Activated T-cell treated with anti-CD3 and anti-CD28 coated beads for 4 hours (primary cell): ENCODE measurements around the gene SMIM23.
"Not testable (repeated sequence)": the region's sequence is repeated elsewhere in the genome, so short reads cannot be mapped to it uniquely, and the experiment has no call there.

Source experiments
- DNase-seq: peaks from one replicate; pipeline ENCODE4 v3.0.0-alpha.2; 2020

The SMIM23 gene

DNA sequence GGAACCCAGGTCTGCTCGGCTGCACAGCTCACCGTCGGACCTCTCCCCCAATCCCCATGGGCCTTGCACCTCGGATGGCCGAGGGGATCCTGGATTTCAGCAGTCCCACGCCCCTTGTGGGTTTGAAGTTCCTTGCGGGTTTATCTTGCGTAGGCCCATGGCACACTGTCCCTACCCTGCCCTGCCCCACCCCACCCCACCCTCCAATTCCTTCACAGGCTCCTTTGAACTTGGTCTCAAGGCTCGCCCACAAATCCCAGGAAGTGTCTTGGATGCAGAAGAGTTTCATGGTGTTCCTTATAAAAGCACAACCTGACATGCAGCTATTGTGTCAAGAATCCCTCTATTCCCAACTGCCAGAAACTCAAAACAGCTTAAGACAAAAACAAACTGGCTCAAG, 11.2 kb upstream of the SMIM23 start:
- DNase-seq: no peak

DNA sequence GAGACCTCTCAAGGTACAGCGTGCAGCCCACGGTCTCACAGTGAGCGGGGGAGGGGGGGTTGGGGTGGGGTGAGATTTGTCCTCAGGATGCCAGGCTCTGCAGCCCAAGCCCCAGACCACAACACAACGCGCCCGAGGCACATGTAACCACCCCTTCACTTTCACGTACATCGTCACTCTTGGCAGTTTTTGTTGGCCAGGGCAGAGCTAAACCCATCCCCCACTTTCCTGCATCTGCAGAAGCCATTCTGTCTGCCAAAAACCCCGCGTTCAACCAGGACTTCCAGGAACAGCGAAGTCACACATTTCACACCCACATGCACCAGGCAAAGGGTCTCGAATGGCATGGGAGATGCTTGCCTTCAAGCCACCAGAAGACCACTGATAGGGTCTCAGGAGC, 9.4 kb upstream of the SMIM23 start:
- no peak for DNase-seq

DNA sequence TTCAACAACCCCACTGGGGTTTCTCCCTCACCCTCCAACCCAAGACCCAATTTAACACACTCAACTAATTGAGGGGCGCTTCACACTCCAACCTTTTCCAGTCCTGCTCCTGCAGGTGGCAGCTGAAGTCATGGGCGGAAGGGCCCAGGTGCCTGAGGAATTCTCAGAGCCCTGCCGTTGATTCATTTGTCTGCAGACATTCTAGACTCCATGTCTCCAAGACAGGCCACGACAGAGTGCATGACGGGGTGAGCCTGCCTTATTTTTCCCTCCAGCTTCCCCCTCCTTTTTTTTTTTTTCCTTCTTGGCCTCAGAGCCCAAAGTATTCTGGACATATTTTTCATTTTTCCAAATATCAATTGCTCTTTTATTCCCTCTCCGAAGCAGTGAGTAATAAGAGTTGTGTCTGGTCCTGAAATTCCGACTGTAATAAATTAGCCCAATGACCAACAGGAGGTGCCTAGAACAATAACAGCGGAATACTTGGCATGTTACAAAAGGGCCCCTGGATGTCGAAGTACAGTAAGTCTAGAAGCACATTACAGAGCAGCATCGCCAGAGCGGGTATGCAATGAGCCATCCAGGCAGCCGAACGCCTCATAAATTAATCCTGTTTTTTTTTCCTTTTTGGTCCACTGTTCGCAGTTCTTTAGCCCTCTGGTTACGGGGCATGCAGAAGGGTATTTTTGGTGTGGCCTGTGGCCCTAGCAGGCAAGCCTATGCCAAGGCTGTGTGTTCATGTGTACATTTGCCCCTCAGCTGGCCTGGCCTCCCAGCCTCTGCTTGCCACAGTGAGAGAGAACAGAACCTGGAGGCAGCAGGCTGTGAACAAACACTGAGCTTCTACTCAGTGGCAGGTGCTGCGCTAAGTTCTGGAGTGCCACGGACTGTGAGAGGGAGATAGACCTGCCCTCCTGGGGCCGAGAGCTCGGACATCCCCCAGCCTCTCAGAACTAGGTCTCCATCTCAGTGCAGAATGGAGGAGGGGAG, 8.6 kb upstream of the SMIM23 start:
- no peak for DNase-seq

- not testable (repeated sequence) for DNase-seq
These were observed 3.9 kb upstream of the SMIM23 start for GRCh38 chr5:171781744-171782143.

DNA sequence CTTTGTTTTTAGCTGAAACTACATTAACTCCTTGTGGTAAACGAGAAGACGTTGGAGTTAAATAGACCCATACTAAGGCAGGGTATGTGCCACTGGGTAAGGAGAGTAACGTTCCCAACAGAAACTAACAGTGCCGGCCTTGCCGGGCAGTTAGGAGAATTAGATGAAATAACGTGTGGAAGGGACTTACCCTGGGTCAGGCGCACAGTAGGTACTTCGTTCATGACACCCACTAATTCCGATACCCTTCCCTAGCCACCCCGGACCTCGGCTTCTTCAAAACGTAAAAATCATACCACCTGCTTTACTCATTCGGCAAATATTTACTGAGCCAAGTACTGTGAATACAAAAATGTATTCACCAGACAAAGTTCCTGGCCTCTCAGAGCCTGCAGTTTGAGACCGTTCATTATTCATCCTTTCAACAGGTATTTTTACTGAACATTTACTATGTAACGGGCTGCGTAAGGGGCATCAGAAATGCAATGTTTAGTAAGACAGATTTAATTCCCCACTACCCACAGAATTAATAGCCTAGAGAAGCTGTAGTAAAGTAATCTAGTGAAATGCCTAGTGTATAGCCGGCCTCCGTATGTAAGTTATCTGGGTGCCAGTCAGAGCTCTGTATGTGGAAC, 3.2 kb upstream of the SMIM23 start:
- DNase-seq: no peak

DNA sequence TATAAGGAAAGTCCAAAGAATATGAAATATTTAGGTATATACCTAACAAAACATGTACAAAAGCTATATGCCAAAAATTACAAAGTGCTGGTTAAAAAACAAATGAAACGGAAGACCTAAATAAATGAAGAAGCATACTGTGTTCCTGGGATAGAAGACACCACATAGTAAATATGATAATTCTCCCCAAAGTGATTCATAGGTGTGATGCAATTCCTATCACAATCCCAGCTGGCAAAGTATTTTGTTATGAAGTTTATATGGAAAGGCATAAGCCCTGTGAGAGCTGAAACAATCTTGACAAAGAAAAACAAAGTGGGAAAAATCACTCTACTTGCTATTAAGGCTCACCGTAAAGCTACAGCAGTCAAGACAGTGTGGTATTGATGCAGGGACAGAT, 2.6 kb upstream of the SMIM23 start:
- DNase-seq: no peak

DNA sequence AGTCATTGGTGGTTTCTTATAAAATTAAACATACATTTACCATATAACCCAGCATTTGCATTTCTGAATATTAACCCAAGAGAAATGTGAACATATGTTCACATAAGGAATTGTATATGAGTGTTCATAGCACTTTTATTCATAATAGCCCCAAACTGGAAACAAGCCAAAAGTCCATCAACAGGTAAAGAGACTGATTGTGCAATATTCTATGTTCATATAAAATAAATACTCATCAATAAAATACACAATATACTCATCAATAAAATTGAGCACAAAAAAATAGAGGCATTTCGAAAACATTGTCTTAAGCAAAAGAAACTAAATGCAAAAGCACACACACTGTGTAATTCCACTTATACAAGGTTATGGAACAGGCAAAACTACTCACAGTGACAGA, 3.7 kb downstream of the SMIM23 start:
- no peak for DNase-seq

DNA sequence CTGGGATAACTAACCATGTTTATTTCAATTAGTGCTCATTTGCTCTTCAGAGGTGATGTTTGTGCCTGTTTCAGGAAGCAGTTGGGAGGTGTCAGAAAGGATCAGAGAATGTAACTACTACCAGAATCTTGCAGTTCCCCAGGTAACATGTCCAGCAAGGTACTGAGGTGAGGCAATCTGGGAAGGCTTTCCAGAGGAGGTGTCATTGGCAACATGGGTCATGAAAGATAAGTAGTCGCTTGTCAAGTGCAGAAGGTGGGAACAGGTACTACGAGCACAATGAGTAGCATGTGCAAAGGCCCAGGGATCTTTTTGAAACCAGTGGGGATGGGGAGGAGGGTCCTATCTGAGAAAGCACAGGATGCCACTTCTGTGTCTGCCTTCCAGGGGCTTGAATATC, 4.8 kb downstream of the SMIM23 start:
- no peak for DNase-seq

- DNase-seq: no peak
These were observed 8.9 kb downstream of the SMIM23 start for GRCh38 chr5:171794470-171794960.

DNA sequence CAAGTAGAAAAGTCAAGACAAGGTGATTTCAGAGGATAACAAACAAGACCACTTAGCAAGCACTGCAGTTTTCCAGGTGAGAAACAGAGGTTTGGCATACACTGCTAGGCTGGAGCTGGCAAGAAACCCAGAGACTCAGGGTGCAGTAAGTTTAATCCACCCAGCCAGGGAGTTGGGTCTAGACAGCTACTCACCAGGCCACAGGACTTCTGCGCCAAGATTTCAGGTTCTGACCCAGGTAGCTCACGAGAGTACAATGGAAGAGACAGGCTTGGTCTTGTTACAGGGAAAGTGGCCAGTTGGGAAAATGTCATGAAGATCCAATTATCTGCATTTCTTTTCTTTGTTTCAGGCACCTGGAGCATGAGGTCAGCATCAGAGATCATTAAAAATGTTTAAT, 9.8 kb downstream of the SMIM23 start:
- DNase-seq: no peak

GRCh38 chr5:171796436-171796835, 10.8 kb downstream of the SMIM23 start:
- no peak for DNase-seq

DNA sequence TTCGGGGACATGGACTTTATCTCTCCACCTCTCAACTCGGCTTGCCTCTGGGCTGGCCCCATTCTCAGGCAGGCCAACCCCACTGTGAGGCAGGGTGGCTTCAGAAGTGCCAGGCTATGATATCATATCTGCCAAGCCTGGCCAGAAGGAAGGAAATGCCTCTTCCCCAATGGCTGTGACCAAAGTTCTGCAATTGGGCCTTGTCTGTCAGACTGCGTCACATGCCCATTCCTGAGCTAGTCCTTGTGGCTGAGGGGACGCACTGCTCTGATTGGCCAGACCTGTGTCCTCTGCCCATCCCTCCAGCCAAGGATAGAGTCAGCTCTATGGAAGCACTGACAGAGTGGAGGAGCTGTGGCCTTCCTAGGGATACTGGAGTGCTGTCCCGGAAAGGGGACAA, 11.9 kb downstream of the SMIM23 start:
- DNase-seq: no peak

GRCh38 chr5:171798418-171798817, 12.8 kb downstream of the SMIM23 start:
- DNase-seq: no peak

GRCh38 chr5:171801839-171802238, 16.2 kb downstream of the SMIM23 start:
- no peak for DNase-seq

- no peak for DNase-seq
These were observed 20.1 kb downstream of the SMIM23 start for GRCh38 chr5:171805746-171806145.

- no peak for DNase-seq
These were observed 21.5 kb downstream of the SMIM23 start for GRCh38 chr5:171806976-171807747.

DNA sequence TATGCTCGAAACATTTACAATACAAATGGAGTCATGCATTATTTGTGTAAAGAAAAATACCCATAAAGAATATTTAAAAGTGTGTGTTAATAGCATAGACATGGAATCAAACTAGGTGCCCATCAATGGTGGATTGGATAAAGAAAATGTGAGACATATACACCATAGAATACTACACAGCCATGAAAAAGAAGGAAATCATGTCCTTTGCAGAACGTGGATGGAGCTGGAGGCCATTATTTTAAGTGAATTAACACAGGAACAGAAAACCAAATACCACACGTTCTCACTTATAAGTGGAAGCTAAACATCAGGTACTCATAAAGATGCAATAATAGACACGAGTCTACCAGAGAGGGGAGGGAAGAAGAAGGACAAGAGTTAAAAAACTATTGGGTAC, 22.8 kb downstream of the SMIM23 start:
- no peak for DNase-seq

DNA sequence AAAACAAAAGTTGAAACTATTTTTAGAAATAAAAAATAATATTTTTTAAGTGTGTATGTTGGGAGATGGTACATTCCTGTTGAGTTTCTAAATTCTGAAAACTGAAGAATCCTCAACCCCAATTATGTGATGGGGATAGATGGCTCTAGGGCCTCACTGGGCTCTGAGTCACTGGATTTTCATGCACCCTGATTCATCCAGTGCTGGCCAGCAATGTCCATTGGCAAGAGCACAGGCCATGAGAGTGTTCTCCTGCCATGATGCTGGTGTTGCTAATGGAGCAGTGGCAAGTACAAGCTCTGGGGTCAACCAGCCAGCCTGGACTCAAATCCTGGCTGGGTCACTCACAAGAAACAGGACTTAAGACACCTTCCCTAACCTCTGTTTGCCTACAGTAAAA, 23.3 kb downstream of the SMIM23 start:
- DNase-seq: no peak

DNA sequence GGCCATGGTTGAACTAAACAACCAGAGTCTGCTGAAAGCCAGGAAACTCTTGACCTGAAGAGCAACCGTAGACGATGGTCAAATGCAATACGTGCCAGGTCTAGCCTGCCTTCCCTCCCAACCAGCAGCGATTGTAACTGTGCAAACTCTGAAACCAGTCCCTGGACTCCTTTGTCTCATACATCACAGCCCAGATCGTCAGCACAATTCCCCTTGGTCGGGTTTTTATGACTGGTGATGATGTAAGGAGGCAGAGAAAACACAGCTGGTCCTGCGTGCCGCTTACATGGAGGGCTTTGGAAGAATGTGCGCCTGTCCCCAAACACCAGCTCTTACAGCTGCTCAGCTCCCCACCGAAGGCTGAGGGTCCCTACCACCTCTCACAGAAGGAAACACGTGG, 24.6 kb downstream of the SMIM23 start:
- DNase-seq: no peak

- DNase-seq: no peak
These were observed 27.7 kb downstream of the SMIM23 start for GRCh38 chr5:171813270-171813669.

DNA sequence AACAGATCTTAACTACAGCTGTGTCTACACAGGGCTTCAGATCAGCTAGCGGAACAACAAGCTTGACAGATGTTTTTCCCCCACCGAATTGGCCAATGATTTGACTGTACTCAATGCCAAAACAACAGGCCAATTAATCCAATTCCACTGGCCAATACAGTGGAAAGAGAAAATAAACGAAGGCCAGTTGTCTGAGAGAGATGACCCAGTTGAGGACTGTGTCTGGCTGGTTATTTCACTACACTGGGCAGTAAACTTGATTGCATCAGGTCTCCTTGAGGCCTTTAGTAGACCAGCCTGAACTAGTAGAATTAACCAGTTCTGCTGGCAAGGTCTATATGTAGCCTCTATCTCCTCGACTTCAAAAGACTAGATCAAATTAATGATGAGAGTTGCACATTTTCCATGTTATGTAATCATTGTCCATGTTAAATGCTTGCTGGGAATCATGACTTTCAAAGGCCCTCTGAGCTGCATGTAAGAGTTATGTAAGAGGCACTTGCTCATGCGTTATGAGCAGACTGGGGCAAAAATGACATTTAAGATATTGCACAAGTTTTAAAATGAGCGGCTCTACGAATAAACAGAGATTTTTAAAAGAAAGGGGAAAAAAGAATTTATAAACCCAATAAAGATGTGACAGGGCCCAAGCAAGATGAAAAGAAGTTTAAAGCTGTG, 28.3 kb downstream of the SMIM23 start:
- DNase-seq: no peak

DNA sequence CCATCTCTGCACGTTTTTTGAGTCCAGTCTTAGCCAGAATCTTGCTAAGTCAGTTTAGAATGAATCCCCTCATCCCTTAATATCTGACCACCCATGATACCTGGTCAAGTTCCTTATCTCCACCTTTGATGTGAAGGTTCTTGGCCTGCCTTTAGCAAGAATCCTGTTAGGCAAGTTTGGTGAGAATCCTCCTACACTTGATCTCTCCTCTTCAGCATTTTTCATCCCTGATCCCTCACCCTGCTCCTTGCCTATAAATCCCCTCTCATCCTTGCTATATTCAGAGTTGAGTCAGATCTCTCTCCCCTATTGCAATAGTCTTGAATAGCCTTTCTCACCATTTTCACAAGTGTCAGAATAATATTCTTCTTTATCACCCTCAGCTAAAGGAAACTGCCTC, 31.0 kb downstream of the SMIM23 start:
- DNase-seq: no peak

GRCh38 chr5:171820561-171820960, 34.9 kb downstream of the SMIM23 start:
- DNase-seq: no peak
